Thymus (tissue), 11 donors: ENCODE measurements around the gene ANKS1A. TPM values are rescaled to one million over a fixed set of nuclear protein-coding genes. Genes with fewer than 3 reads are reported as not detected.
"Not testable (repeated sequence)": the region's sequence is repeated elsewhere in the genome, so short reads cannot be mapped to it uniquely, and the experiment has no call there.

Experiments used
- DNase-seq, 9 donors: peaks; one replicate each; pipeline ENCODE4 v3.0.0-alpha.2; 2013; ENCODE audit warnings: low spot score in 9 of 9, low read depth in 6 of 9, missing footprints in 1 of 9
- H3K27ac ChIP-seq, 2 donors: one replicate each; pipeline ENCODE4 v1.5.1; 2013; ENCODE audit warnings: control low read depth in 1 of 2, low read depth in 1 of 2, low read length in 1 of 2, mild to moderate bottlenecking in 1 of 2, moderate library complexity in 1 of 2
- H3K27me3 ChIP-seq, 2 donors: one replicate each; pipeline ENCODE4 v1.5.1; 2013; ENCODE audit warnings: low read length in 1 of 2; ENCODE audit not compliant: control insufficient read depth in 2 of 2, insufficient read depth in 1 of 2
- H3K36me3 ChIP-seq, 2 donors: one replicate each; pipeline ENCODE4 v1.5.1; 2013; ENCODE audit warnings: low read length in 1 of 2, mild to moderate bottlenecking in 1 of 2, moderate library complexity in 1 of 2; ENCODE audit not compliant: control insufficient read depth in 2 of 2, insufficient read depth in 2 of 2
- H3K4me1 ChIP-seq, 2 donors: one replicate each; pipeline ENCODE4 v1.5.1; 2013; ENCODE audit warnings: low read length in 2 of 2; ENCODE audit not compliant: control insufficient read depth in 2 of 2, insufficient read depth in 2 of 2
- H3K4me3 ChIP-seq, 2 donors: one replicate each; pipeline ENCODE4 v1.5.1; 2013; ENCODE audit warnings: low read length in 2 of 2, control low read depth in 1 of 2, mild to moderate bottlenecking in 1 of 2
- H3K9me3 ChIP-seq, 2 donors: one replicate each; pipeline ENCODE4 v1.5.1; 2013; ENCODE audit warnings: low read length in 1 of 2, mild to moderate bottlenecking in 1 of 2; ENCODE audit not compliant: control insufficient read depth in 2 of 2, insufficient read depth in 1 of 2
- WGBS: extraction: QIAGEN DNeasy Blood & Tissue Kit; methylation state at CpG from one replicate; pipeline ENCODE4 v1.1.7; 2013; 5-methylcytosine and 5-hydroxymethylcytosine counted together
- polyA plus RNA-seq: library from polyadenylated mRNA; stranded (reverse); fragments of 200-250 nt; gene quantifications from one replicate; pipeline ENCODE4 v1.2.3, GENCODE V29; 2013
- total RNA-seq: library from RNA; stranded (reverse); fragments of 120-200 nt; gene quantifications from one replicate; pipeline ENCODE4 v1.2.4, GENCODE V29; 2013
- donor health status: healthy.

Gene ANKS1A
- total and polyA plus RNA-seq, 2 donors: 6.9 to 7.7 TPM

DNA sequence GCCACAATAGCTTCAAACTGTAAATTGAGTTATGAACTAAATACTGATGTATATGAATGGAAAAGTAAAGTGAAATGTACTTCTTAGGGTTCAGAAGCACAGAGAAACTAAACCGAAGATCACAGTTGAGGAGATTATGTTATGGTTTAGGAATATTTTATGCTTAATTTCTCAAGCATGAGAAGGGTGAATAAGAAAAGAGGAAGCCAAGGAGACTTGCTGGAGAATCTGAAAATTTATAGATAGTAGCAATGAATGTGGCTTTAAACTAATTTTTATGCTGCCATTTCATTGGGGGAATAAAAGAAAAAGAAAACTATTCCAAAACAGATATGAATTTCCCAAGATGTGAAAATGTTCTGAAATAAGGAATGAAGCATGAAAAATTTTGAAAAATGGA is 5.6 kb downstream of the ANKS1A start:
- Histone ChIP-seq H3K27ac (no peak overlapping the region), H3K4me3 (no peak overlapping the region), H3K9me3 (no peaks in the 10 kb centered on the region), H3K36me3 (no peaks in the 10 kb centered on the region), H3K4me1 (peaks cover 7 to 14% of the 10 kb centered on the region in 2 donors), H3K27me3 (peaks cover 0 to 5% of the 10 kb centered on the region in 2 donors)
- 78% methylated on average over 1 of the region's 1 CpG for WGBS
- DNase-seq: no peak

GRCh38 chr6:34897130-34897529 is 8.1 kb downstream of the ANKS1A start:
- Histone ChIP-seq H3K4me1 (no peaks in the 10 kb centered on the region), H3K4me3 (no peak overlapping the region), H3K9me3 (no peaks in the 10 kb centered on the region), H3K27me3 (no peaks in the 10 kb centered on the region), H3K27ac (no peak overlapping the region), H3K36me3 (no peaks in the 10 kb centered on the region)
- WGBS: 93% methylated on average over 1 of the region's 1 CpG
- no peak for DNase-seq

DNA sequence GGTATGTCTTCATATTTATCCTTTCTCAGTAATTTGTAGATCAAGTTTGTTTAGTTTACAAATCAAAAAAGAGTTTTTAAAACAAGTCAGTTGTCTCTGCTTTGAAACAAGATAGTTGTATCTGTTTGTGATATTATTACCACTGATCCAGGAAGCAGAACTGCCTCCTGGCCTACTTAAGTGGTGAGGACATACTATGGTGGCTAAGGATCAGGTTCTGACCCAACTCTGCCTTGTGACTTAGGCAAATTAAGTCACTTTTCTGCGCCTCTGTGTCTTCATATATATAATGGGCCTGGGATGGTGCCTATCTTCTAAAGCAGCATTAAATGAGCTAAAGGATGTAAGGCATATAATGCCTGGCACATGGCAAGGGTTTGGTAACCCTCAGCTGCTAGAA is 8.7 kb downstream of the ANKS1A start:
- no peaks in the 10 kb centered on the region for H3K4me1 ChIP-seq
- peak overlapping the region in 1 of 2 donors; percentile 5 for H3K27ac ChIP-seq
- DNase-seq: no peak
- WGBS: 93% methylated on average over 1 of the region's 1 CpG
- H3K27me3 ChIP-seq: no peaks in the 10 kb centered on the region
- H3K9me3 ChIP-seq: no peaks in the 10 kb centered on the region
- no peak overlapping the region for H3K4me3 ChIP-seq
- H3K36me3 ChIP-seq: no peaks in the 10 kb centered on the region

- H3K9me3 ChIP-seq, H3K4me1 ChIP-seq, DNase-seq, H3K27me3 ChIP-seq, H3K27ac ChIP-seq, H3K4me3 ChIP-seq, H3K36me3 ChIP-seq: not testable (repeated sequence)
- WGBS: 100% methylated on average over 1 of the region's 1 CpG
These were observed 10.7 kb downstream of the ANKS1A start for GRCh38 chr6:34899748-34900147.

DNA sequence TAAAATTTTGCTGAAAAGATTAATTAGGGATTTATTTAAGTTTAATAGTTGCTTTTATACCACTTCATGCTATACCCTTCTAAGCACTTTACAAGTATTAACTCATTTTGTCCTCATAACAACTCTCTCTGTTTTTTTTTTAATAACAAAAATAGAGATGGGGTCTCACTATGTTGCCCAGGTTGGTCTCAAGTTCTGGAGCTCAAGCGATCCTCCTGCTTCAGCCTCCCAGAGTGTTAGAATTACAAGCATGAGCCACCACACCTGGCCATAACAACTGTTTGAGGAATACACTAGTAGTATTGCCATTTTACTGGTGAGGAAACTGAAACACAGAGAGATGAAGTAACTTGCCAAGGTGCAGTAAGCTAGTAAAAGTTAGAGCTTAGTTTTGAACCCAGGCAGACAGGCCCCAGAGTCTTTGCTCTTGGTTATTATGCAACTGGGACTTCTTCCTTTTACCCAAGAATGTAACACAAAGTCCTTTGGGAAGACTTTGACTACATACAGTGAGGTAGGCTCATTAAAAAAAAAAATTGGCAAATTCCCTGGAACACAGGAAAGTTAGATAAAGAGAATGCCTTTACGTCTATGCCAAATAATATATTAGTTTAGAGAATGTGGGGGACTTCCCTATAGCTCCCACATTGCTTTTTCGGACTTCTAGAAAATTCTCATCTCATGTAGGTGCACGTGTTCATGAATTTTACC is 11.4 kb downstream of the ANKS1A start:
- no peaks in the 10 kb centered on the region for H3K4me1 ChIP-seq
- no peak for DNase-seq
- no peaks in the 10 kb centered on the region for H3K27me3 ChIP-seq

DNA sequence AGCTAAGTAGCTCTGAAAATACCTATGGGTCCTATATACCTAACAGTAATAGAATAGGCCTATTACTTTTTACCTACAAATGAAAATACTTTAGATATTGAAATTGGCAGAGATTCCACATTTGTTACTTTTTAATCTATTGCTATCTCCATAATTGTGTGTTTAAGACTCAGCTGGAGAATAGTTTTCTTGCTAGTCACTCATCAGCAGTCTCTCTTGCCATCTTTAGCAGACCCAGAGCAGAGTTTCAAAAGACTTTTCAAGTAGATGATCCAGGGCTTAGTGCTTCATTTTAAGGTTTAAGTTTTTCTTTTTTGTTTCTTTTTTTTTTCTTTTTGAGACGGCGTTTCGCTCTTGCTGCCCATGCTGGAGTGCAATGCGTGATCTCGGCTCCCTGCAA is 12.9 kb downstream of the ANKS1A start:
- Histone ChIP-seq H3K27me3 (no peaks in the 10 kb centered on the region), H3K36me3 (no peaks in the 10 kb centered on the region), H3K4me3 (no peak overlapping the region), H3K4me1 (no peaks in the 10 kb centered on the region), H3K9me3 (no peaks in the 10 kb centered on the region), H3K27ac (no peak overlapping the region)
- WGBS: 98% methylated on average over 5 of the region's 5 CpGs
- DNase-seq: no peak

More for the DNA sequence above, 11.4 kb downstream of the ANKS1A start:
- WGBS: 86% methylated on average over 4 of the region's 4 CpGs
- H3K27ac ChIP-seq: no peak overlapping the region
- H3K9me3 ChIP-seq: no peaks in the 10 kb centered on the region
- H3K4me3 ChIP-seq: no peak overlapping the region
- H3K36me3 ChIP-seq: no peaks in the 10 kb centered on the region

DNA sequence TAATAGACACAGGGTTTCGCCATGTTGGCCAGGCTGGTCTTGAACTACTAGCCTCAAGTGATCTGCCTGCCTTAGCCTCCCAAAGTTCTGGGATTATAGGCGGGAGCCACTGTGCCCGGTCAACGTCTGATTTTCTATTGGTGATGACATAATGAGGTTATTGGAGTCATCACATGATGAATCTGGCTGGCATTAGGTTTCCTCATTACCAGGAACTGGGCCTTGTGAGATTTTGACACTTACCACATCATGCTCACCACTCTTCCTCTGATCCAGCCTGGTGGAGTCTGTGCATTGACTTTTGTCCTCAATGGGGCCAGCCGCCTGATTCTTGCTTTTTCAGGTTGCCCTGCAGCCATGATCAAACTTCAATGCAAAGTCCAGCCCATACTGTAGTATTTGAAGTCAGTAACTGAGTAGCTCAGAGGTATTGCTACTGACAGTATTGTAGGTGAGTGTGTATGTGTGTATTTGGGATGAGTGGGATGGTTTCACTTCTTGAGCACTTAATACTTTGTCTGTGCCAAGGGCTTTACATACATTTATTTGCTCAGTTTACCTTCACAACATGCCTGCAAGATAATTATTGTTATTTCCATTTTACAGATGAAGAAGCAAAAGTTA is 16.0 kb downstream of the ANKS1A start:
- Histone ChIP-seq H3K27me3 (no peaks in the 10 kb centered on the region), H3K4me3 (no peak overlapping the region), H3K9me3 (no peaks in the 10 kb centered on the region), H3K27ac (no peak overlapping the region), H3K4me1 (no peaks in the 10 kb centered on the region), H3K36me3 (no peaks in the 10 kb centered on the region)
- DNase-seq: no peak
- 89% methylated on average over 5 of the region's 5 CpGs for WGBS

GRCh38 chr6:34906826-34907225 is 17.8 kb downstream of the ANKS1A start:
- no peaks in the 10 kb centered on the region for H3K9me3 ChIP-seq
- H3K4me1 ChIP-seq: no peaks in the 10 kb centered on the region
- no peaks in the 10 kb centered on the region for H3K36me3 ChIP-seq
- no peaks in the 10 kb centered on the region for H3K27me3 ChIP-seq
- H3K4me3 ChIP-seq: no peak overlapping the region
- H3K27ac ChIP-seq: no peak overlapping the region
- DNase-seq: no peak
- WGBS: 100% methylated on average over 2 of the region's 2 CpGs

DNA sequence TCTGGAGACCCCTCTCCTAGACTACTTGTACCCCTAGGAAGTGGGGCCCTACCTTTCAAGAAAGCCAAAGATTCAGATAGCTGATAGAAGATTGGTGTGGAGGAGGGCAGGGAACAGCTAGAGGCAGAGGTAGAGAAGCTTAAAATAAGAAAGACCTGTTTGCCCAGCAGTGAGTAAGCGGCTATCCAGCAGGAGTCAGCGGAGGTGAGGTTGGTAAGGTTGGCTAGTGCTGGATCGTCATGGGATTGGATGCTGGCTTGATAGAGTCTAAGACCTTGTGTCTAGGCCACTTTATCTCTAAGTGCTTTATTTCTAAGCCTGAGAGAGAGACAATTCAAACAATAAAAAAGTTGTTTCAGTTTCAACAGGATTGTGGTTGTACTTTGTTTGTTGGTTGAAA is 19.1 kb downstream of the ANKS1A start:
- DNase-seq: no peak
- Histone ChIP-seq H3K9me3 (no peaks in the 10 kb centered on the region), H3K4me1 (peaks cover 0 to 5% of the 10 kb centered on the region in 2 donors), H3K36me3 (no peaks in the 10 kb centered on the region), H3K27ac (no peak overlapping the region), H3K27me3 (no peaks in the 10 kb centered on the region), H3K4me3 (no peak overlapping the region)
- WGBS: 98% methylated on average over 3 of the region's 3 CpGs
